GM20431 (cell line): ENCODE data around the gene PXDC1.
"Not testable (repeated sequence)": the region's sequence is repeated elsewhere in the genome, so short reads cannot be mapped to it uniquely, and the experiment has no call there.

Experiments
- in situ Hi-C: fragments of 300-500 bp; cut with MseI, MboI; formaldehyde crosslinking; loops from one replicate; pipeline ENCODE4 v1.15.0; 2020; ENCODE audit warnings: low sequenced_read_pairs; ENCODE audit not compliant: unreplicated experiment

The PXDC1 gene

GRCh38 chr6:3764516-3765335, 13.2 kb upstream of the PXDC1 start:
- in situ Hi-C loops: no loop called here

- in situ Hi-C loops: no loop called here
Measured at GRCh38 chr6:3762852-3763251, 11.3 kb upstream of the PXDC1 start.

GRCh38 chr6:3762359-3762758, 10.8 kb upstream of the PXDC1 start:
- in situ Hi-C loops: no loop called here

- in situ Hi-C loops: no loop called here
Measured at GRCh38 chr6:3761989-3762270, 10.4 kb upstream of the PXDC1 start.

GRCh38 chr6:3759646-3760232, 8.2 kb upstream of the PXDC1 start:
- in situ Hi-C loops: no loop called here

GRCh38 chr6:3758842-3759144, 7.3 kb upstream of the PXDC1 start:
- in situ Hi-C loops: no loop called here

- in situ Hi-C loops: not testable (repeated sequence)
Measured at GRCh38 chr6:3757998-3758841, 6.7 kb upstream of the PXDC1 start.

- in situ Hi-C loops: no loop called here
Measured at GRCh38 chr6:3757241-3757641, 5.7 kb upstream of the PXDC1 start.

- in situ Hi-C loops: no loop called here
Measured at GRCh38 chr6:3756546-3756945, 5.0 kb upstream of the PXDC1 start.

GRCh38 chr6:3755637-3756545, 4.4 kb upstream of the PXDC1 start:
- in situ Hi-C loops: no loop called here

- in situ Hi-C loops: no loop called here
Measured at GRCh38 chr6:3754776-3755175, 3.3 kb upstream of the PXDC1 start.

GRCh38 chr6:3754032-3754725, 2.7 kb upstream of the PXDC1 start:
- in situ Hi-C loops: not testable (repeated sequence)

GRCh38 chr6:3753228-3753835, 1.8 kb upstream of the PXDC1 start:
- in situ Hi-C loops: no loop called here

GRCh38 chr6:3752531-3753227, 1.2 kb upstream of the PXDC1 start:
- in situ Hi-C loops: no loop called here

- in situ Hi-C loops: no loop called here
Measured at GRCh38 chr6:3751730-3752530, 417 bp upstream of the PXDC1 start.

- in situ Hi-C loops: no loop called here
Measured at GRCh38 chr6:3750317-3751076, 1.0 kb downstream of the PXDC1 start.

- in situ Hi-C loops: loop anchor here (10.0 to 25.0 kb wide), 3 partner anchors 245 to 613 kb away; no protein-coding TSS in a partner anchor
Measured at GRCh38 chr6:3749977-3750316, 1.6 kb downstream of the PXDC1 start.
